Measurements from ENCODE around the gene SUGT1.

GRCh38 chr13:52723181-52723580 is 70.5 kb downstream of the SUGT1 start:
- TF ChIP-seq POLR2A (IDR thresholded peaks at IDR 0.05), result no peak
- no peak for TF ChIP-seq CTCF (IDR thresholded peaks at IDR 0.05)

All from vagina (tissue), 2 donors.